K562 (cell line): ENCODE measurements around the gene TMEM202. TPM values are rescaled to one million over a fixed set of nuclear protein-coding genes. Genes with fewer than 3 reads are reported as not detected.

Experiments
- CBX1 ChIP-seq: sonication (generic); IDR thresholded peaks from 2 replicates; pipeline ENCODE4 v1.6.1; 2016; ENCODE audit warnings: antibody characterized with exemption, low read depth, mild to moderate bottlenecking
- CEBPG ChIP-seq, 3 experiments: fragments of 200-800 bp in 1 of 3; sonication (Bioruptor generic) in 1 of 3; sonication (generic) in 1 of 3; formaldehyde crosslinking in 1 of 3; IDR thresholded peaks in 2 of 3; conservative IDR thresholded peaks in 1 of 3; 2 replicates each; pipeline versions ENCODE4 v1.6.1 to v1.8.0; 2016 to 2022; ENCODE audit warnings: missing compliant biosample characterization in 2 of 3, missing genetic modification characterization in 2 of 3, mild to moderate bottlenecking in 1 of 3, missing genetic modification reagents in 1 of 3
- CGGBP1 ChIP-seq: fragments of 250-450 bp; sonication (Bioruptor Pico); IDR thresholded peaks from 2 replicates; pipeline ENCODE4 v1.9.0; 2021; ENCODE audit warnings: mild to moderate bottlenecking
- CREB1 ChIP-seq, 2 experiments: sonication (generic) in 1 of 2; formaldehyde crosslinking in 1 of 2; IDR thresholded peaks; 2 replicates each; pipeline versions ENCODE4 v1.6.1 to v1.8.0; 2012 to 2022; ENCODE audit warnings: inconsistent platforms in 1 of 2, mild to moderate bottlenecking in 1 of 2, missing genetic modification reagents in 1 of 2, moderate library complexity in 1 of 2
- ELF1 ChIP-seq: fragments of 200-800 bp; sonication (Bioruptor generic); IDR thresholded peaks from 2 replicates; pipeline ENCODE4 v1.6.1; 2016; ENCODE audit warnings: missing genetic modification characterization, missing compliant biosample characterization
- ETS1 ChIP-seq: conservative IDR thresholded peaks from 2 replicates; pipeline ENCODE4 v1.6.1; 2011; ENCODE audit warnings: low read depth, mild to moderate bottlenecking, low read length; ENCODE audit not compliant: control insufficient read depth
- FOXP1 ChIP-seq: sonication (generic); formaldehyde crosslinking; IDR thresholded peaks from 2 replicates; pipeline ENCODE4 v1.8.0; 2022; ENCODE audit warnings: mild to moderate bottlenecking, missing genetic modification reagents
- GTF2E2 ChIP-seq: fragments of 200-800 bp; sonication (Bioruptor generic); IDR thresholded peaks from 2 replicates; pipeline ENCODE4 v1.6.1; 2016; ENCODE audit warnings: missing genetic modification characterization, missing compliant biosample characterization
- HCFC1 ChIP-seq: IDR thresholded peaks from 2 replicates; pipeline ENCODE4 v1.6.1; 2012; ENCODE audit warnings: low read depth, low read length, improper control_type of control experiment
- HLTF ChIP-seq: fragments of 450-650 bp; IDR thresholded peaks from 2 replicates; pipeline ENCODE4 v1.6.1; 2016
- KAT7 ChIP-seq: sonication (generic); formaldehyde crosslinking; IDR thresholded peaks from 2 replicates; pipeline ENCODE4 v1.8.0; 2022; ENCODE audit warnings: missing genetic modification reagents, mild to moderate bottlenecking, borderline replicate concordance
- KLF1 ChIP-seq: fragments of 450-650 bp; IDR thresholded peaks from 2 replicates; pipeline ENCODE4 v1.6.1; 2016; ENCODE audit warnings: missing genetic modification characterization, missing compliant biosample characterization
- MITF ChIP-seq: IDR thresholded peaks from 2 replicates; pipeline ENCODE4 v1.6.1; 2014; ENCODE audit warnings: antibody characterized with exemption
- MYC ChIP-seq, 2 experiments: fragments of 250-450 bp in 1 of 2; sonication (Bioruptor Pico) in 1 of 2; IDR thresholded peaks; 2 replicates each; pipeline versions ENCODE4 v1.5.1 to v1.6.1; 2012 to 2021; ENCODE audit warnings: low read depth in 2 of 2, borderline replicate concordance in 1 of 2, improper control_type of control experiment in 1 of 2, low read length in 1 of 2, mild to moderate bottlenecking in 1 of 2, moderate library complexity in 1 of 2
- NCOR1 ChIP-seq: fragments of 450-650 bp; IDR thresholded peaks from 2 replicates; pipeline ENCODE4 v1.6.1; 2016; ENCODE audit warnings: mild to moderate bottlenecking, moderate library complexity
- PHF8 ChIP-seq: fragments of 200-600 bp; sonication (generic); IDR thresholded peaks from 2 replicates; pipeline ENCODE4 v1.6.1; 2012; ENCODE audit warnings: mixed run types, mild to moderate bottlenecking, inconsistent platforms, low read length, moderate library complexity, borderline replicate concordance
- POLR2AphosphoS5 ChIP-seq: IDR thresholded peaks from 2 replicates; pipeline ENCODE4 v1.6.1; 2011; ENCODE audit warnings: mild to moderate bottlenecking, low read depth, low read length, moderate library complexity; ENCODE audit not compliant: control insufficient read depth, insufficient read depth
- VEZF1 ChIP-seq: fragments of 200-800 bp; sonication (Bioruptor generic); IDR thresholded peaks from 2 replicates; pipeline ENCODE4 v1.6.1; 2017; ENCODE audit warnings: missing genetic modification characterization, missing compliant biosample characterization
- ZNF311 ChIP-seq: fragments of 250-450 bp; sonication (Bioruptor Pico); IDR thresholded peaks from 2 replicates; pipeline ENCODE4 v1.4.0; 2020; ENCODE audit warnings: mild to moderate bottlenecking, moderate library complexity
- ZNF511 ChIP-seq: sonication (generic); formaldehyde crosslinking; IDR thresholded peaks from 2 replicates; pipeline ENCODE4 v1.8.0; 2022; ENCODE audit warnings: mild to moderate bottlenecking, missing genetic modification reagents
- polyA plus RNA-seq, 8 experiments: library from polyadenylated mRNA; depleted of rRNA in 4 of 8; stranded (reverse) in 5 of 8; unstranded in 3 of 8; fragments of >200 nt; fragmentation: Nextera tagmentation in 2 of 8; fragmentation: Illumina TruSeq in 1 of 8; extraction: Ambion mirVana in 2 of 8; extraction: Trizol in 1 of 8; gene quantifications; 2 replicates each; pipeline versions ENCODE4 v1.2.1 to v1.2.3, GENCODE V29; 2011 to 2014; ENCODE audit warnings: inconsistent platforms in 1 of 8, missing spikeins in 1 of 8
- total RNA-seq, 7 experiments: library from RNA; depleted of rRNA in 6 of 7; stranded (reverse); fragments of >200 nt in 6 of 7; fragmentation: Illumina TruSeq in 2 of 7; extraction: Trizol in 2 of 7; gene quantifications; 2 replicates each; pipeline versions ENCODE4 v1.2.1 to v1.2.3, GENCODE V29; 2011 to 2021; ENCODE audit warnings: low replicate concordance in 1 of 7

TMEM202 gene
- total and polyA plus RNA-seq, 9 of the 15 experiments (the other 6 are each of a cell fraction or from before 2014, with no cell fraction given): not detected

- TF ChIP-seq CGGBP1 (no peak), NCOR1 (no peak; the same call in 1 of the 2 replicates), CREB1 (IDR thresholded peaks at IDR 0.05) (peak; percentile 35), CREB1 (CRISPR knock-in tag; IDR thresholded peaks at IDR 0.05) (0 out of 2 replicates have a peak, but pooled peaks have one; percentile 21), MITF (peak; percentile 99), KLF1 (tag) (peak; percentile 72; the same call in 1 of the 2 replicates), POLR2AphosphoS5 (peak; percentile 71), HLTF (peak; percentile 44; the same call in 1 of the 2 replicates), CBX1 (peak; percentile 98), CEBPG (CRISPR knock-in tag; IDR thresholded peaks at IDR 0.05) (0 out of 2 replicates have a peak, but pooled peaks have one; percentile 24), CEBPG (tag; conservative IDR thresholded peaks at IDR 0.05 in 1 of 2, IDR thresholded peaks at IDR 0.05 in 1 of 2) (no peak), ZNF511 (CRISPR knock-in tag) (peak; percentile 68; the same call in 1 of the 2 replicates), GTF2E2 (tag) (peak; percentile 88), HCFC1 (peak; percentile 82), ELF1 (tag) (peak; percentile 83), ETS1 (peak; percentile 97), VEZF1 (CRISPR knock-in tag) (peak; percentile 93), FOXP1 (peak; percentile 94), PHF8 (peak; percentile 95), KAT7 (CRISPR knock-in tag) (0 out of 2 replicates have a peak, but pooled peaks have one; percentile 12), MYC (IDR thresholded peaks at IDR 0.05; ENCODE audit: low read depth, low read length) (peak; percentile 83), MYC (CRISPR knock-in tag; IDR thresholded peaks at IDR 0.05; ENCODE audit: borderline replicate concordance, low read depth) (peak; percentile 81; the same call in 1 of the 2 replicates), ZNF311 (CRISPR knock-in tag) (0 out of 2 replicates have a peak, but pooled peaks have one; percentile 52)
These were observed 22.1 kb upstream of the TMEM202 start, which contains the start of gene HEXA (continued) for GRCh38 chr15:72375846-72376581.
